ENCODE measurements around the gene HEXA. TPM values are rescaled to one million over a fixed set of nuclear protein-coding genes. Genes with fewer than 3 reads are reported as not detected.

The HEXA gene
- total and polyA plus RNA-seq, 2 donors (not counting 1 experiment from before 2014, with no cell fraction given): 151 to 182 TPM

DNA sequence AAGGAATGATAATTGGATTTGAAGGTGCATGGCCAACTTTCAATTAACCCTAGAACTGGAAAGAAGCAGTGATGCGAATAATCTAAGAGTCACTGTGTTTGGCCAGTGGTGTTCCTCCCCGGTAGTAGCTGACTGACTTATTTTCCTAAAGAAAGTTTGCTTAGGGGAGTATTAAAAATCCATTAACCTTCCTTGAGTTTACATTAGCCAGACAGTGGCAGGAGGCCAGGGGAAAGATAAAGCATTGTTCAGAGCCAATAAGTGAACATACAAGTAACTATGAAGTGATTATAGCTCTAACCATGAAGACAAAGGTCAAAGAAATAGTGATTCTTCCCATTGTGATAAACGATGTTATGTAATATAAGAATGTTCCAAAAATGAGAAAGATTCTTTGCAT lies 13.4 kb upstream of the HEXA start:
- Histone ChIP-seq H3K9me3 (ENCODE audit: control extremely low read depth in 1 of 3, control insufficient read depth in 2 of 3, insufficient read depth in 1 of 3, low read length in 2 of 3) (no peaks in the 10 kb centered on the region), H2AFZ (ENCODE audit: insufficient read depth, low read depth, low read length, poor library complexity, severe bottlenecking) (no peak overlapping the region), H3K4me3 (ENCODE audit: control extremely low read depth in 1 of 5, extremely low read depth in 1 of 5, insufficient read depth in 1 of 5, low read depth in 2 of 5, low read length in 4 of 5) (no peak overlapping the region), H3K79me2 (ENCODE audit: control insufficient read depth, insufficient read depth, low read length) (no peaks in the 10 kb centered on the region), H3K9ac (ENCODE audit: low read length) (no peak overlapping the region), H3K27me3 (replicated peaks in 1 of 4; ENCODE audit: control extremely low read depth in 1 of 4, control insufficient read depth in 3 of 4, insufficient read depth in 4 of 4, low read length in 3 of 4) (peaks cover 0 to 4% (median 3%) of the 10 kb centered on the region in 4 experiments), H4K20me1 (ENCODE audit: control insufficient read depth, insufficient read depth, low read length, poor library complexity, severe bottlenecking) (no peaks in the 10 kb centered on the region), H3K36me3 (replicated peaks in 1 of 2; ENCODE audit: control extremely low read depth in 1 of 2, control insufficient read depth in 1 of 2, extremely low read depth in 1 of 2, insufficient read depth in 2 of 2, low read length in 1 of 2) (no peaks in the 10 kb centered on the region), H3K4me2 (replicated peaks; ENCODE audit: low read depth, low read length, poor library complexity, severe bottlenecking) (no peak overlapping the region), H3K27ac (ENCODE audit: low read length in 2 of 2) (no peak overlapping the region), H3K4me1 (ENCODE audit: control insufficient read depth in 2 of 2, insufficient read depth in 2 of 2, low read length in 2 of 2) (no peaks in the 10 kb centered on the region)
- no peaks in the 10 kb centered on the region for H3K4me1 Mint-ChIP-seq
- DNase-seq: no peak
- POLR2A ChIA-PET: no interaction called here
- CTCF ChIA-PET: no interaction called here
- TF ChIP-seq EZH2 (IDR thresholded peaks at IDR 0.05; ENCODE audit: borderline replicate concordance, insufficient read depth, low read depth, low read length, poor library complexity, severe bottlenecking): no peak
- TF ChIP-seq, protein P1, sequence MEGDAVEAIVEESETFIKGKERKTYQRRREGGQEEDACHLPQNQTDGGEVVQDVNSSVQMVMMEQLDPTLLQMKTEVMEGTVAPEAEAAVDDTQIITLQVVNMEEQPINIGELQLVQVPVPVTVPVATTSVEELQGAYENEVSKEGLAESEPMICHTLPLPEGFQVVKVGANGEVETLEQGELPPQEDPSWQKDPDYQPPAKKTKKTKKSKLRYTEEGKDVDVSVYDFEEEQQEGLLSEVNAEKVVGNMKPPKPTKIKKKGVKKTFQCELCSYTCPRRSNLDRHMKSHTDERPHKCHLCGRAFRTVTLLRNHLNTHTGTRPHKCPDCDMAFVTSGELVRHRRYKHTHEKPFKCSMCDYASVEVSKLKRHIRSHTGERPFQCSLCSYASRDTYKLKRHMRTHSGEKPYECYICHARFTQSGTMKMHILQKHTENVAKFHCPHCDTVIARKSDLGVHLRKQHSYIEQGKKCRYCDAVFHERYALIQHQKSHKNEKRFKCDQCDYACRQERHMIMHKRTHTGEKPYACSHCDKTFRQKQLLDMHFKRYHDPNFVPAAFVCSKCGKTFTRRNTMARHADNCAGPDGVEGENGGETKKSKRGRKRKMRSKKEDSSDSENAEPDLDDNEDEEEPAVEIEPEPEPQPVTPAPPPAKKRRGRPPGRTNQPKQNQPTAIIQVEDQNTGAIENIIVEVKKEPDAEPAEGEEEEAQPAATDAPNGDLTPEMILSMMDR (IDR thresholded peaks at IDR 0.05): no peak
- H3K27ac Mint-ChIP-seq: no peak overlapping the region
- intact Hi-C loops (cut with micrococcal nuclease): no loop called here
- WGBS (ENCODE audit: insufficient coverage): 83% methylated on average over 1 of the region's 3 CpGs
- H3K4me3 Mint-ChIP-seq: no peak overlapping the region
- peaks cover 20% of the 10 kb centered on the region for H3K27me3 Mint-ChIP-seq
- no peaks in the 10 kb centered on the region for H3K9me3 Mint-ChIP-seq (ENCODE audit: insufficient read depth)
- no peak for ATAC-seq (ENCODE audit: low read depth)

DNA sequence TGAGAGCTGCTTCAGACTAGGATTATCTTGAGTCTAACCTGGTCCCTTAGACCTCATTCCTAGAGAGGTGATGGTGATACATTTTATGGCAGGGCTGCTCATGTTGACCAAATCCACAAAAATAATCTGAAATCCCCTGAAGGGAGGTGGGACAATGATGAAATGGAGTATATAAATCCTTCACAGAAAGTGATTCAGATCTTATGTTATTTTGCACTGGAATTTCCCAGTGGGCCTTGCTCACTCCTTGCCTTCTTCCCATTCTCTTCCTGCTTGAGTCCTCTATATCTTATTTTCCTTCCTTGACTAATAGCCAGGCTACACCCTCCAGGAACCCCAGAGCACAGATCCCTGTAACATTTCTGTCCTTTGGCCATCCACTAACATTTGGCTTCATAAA lies 11.9 kb upstream of the HEXA start:
- POLR2A ChIA-PET: no interaction called here

More for the DNA sequence above, 11.9 kb upstream of the HEXA start:
- no peaks in the 10 kb centered on the region for H3K79me2 ChIP-seq (ENCODE audit: control insufficient read depth, insufficient read depth, low read length)
- no peak overlapping the region for H3K4me2 ChIP-seq (replicated peaks; ENCODE audit: low read depth, low read length, poor library complexity, severe bottlenecking)
- no peaks in the 10 kb centered on the region for H4K20me1 ChIP-seq (ENCODE audit: control insufficient read depth, insufficient read depth, low read length, poor library complexity, severe bottlenecking)
- TF ChIP-seq EZH2 (IDR thresholded peaks at IDR 0.05; ENCODE audit: borderline replicate concordance, insufficient read depth, low read depth, low read length, poor library complexity, severe bottlenecking): no peak
- H3K9ac ChIP-seq (ENCODE audit: low read length): no peak overlapping the region
- DNase-seq: no peak
- no peaks in the 10 kb centered on the region for H3K36me3 ChIP-seq (replicated peaks in 1 of 2; ENCODE audit: control extremely low read depth in 1 of 2, control insufficient read depth in 1 of 2, extremely low read depth in 1 of 2, insufficient read depth in 2 of 2, low read length in 1 of 2)
- no peak overlapping the region for H3K4me3 Mint-ChIP-seq
- no peak for ATAC-seq (ENCODE audit: low read depth)
- no peak overlapping the region for H3K27ac ChIP-seq (ENCODE audit: low read length in 2 of 2)
- H3K4me1 Mint-ChIP-seq: no peaks in the 10 kb centered on the region
- H3K9me3 Mint-ChIP-seq (ENCODE audit: insufficient read depth): no peaks in the 10 kb centered on the region
- H3K27ac Mint-ChIP-seq: no peak overlapping the region
- H2AFZ ChIP-seq (ENCODE audit: insufficient read depth, low read depth, low read length, poor library complexity, severe bottlenecking): no peak overlapping the region
- no peaks in the 10 kb centered on the region for H3K9me3 ChIP-seq (ENCODE audit: control extremely low read depth in 1 of 3, control insufficient read depth in 2 of 3, insufficient read depth in 1 of 3, low read length in 2 of 3)
- CTCF ChIA-PET: no interaction called here
- peaks cover 28% of the 10 kb centered on the region for H3K27me3 Mint-ChIP-seq
- H3K4me1 ChIP-seq (ENCODE audit: control insufficient read depth in 2 of 2, insufficient read depth in 2 of 2, low read length in 2 of 2): no peaks in the 10 kb centered on the region
- intact Hi-C loops (cut with micrococcal nuclease): no loop called here
- H3K27me3 ChIP-seq (replicated peaks in 1 of 4; ENCODE audit: control extremely low read depth in 1 of 4, control insufficient read depth in 3 of 4, insufficient read depth in 4 of 4, low read length in 3 of 4): peaks cover 0 to 4% (median 3%) of the 10 kb centered on the region in 4 experiments
- H3K4me3 ChIP-seq (ENCODE audit: control extremely low read depth in 1 of 5, extremely low read depth in 1 of 5, insufficient read depth in 1 of 5, low read depth in 2 of 5, low read length in 4 of 5): no peak overlapping the region
